HEK293 (cell line): ENCODE data around the gene CDHR5.

Experiments used
- CTCF ChIA-PET: fragments of 350-600 bp; formaldehyde crosslinking; extraction: SDS; loops from one replicate; lab custom pipeline; 2021; ENCODE audit warnings: antibody characterized with exemption; lab: Yijun Ruan, JAX
- POLR2A ChIA-PET: fragments of 300-600 bp; formaldehyde crosslinking; extraction: SDS; loops from one replicate; lab custom pipeline; 2020; ENCODE audit warnings: antibody characterized with exemption, inconsistent platforms; lab: Yijun Ruan, JAX
- H3K27ac ChIP-seq: fragments of 200-500 bp; sonication (Bioruptor generic); 2 replicates; pipeline ENCODE4 v1.5.1; 2014; ENCODE audit warnings: low read depth, low read length, control low read depth, inconsistent platforms; ENCODE audit errors: extremely low read depth
- H3K36me3 ChIP-seq, 2 experiments: fragments of 200-500 bp in 1 of 2; sonication (Bioruptor generic) in 1 of 2; 1 replicate in 1 of 2; 2 replicates in 1 of 2; pipeline ENCODE4 v1.5.1; 2014 to 2017; ENCODE audit warnings: inconsistent platforms in 2 of 2, low read length in 2 of 2; ENCODE audit not compliant: control insufficient read depth in 2 of 2, insufficient read depth in 1 of 2
- H3K4me1 ChIP-seq: fragments of 200-500 bp; sonication (Bioruptor generic); 2 replicates; pipeline ENCODE4 v1.5.1; 2014; ENCODE audit warnings: mild to moderate bottlenecking, low read length, inconsistent platforms; ENCODE audit not compliant: control insufficient read depth, insufficient read depth
- H3K4me3 ChIP-seq: 2 replicates; pipeline ENCODE4 v1.5.1; 2011; ENCODE audit warnings: low read depth, mild to moderate bottlenecking, control low read depth, low read length, moderate library complexity
- H3K9me3 ChIP-seq: fragments of 200-500 bp; sonication (Bioruptor generic); 2 replicates; pipeline ENCODE4 v1.5.1; 2014; ENCODE audit warnings: low read depth, low read length, inconsistent platforms; ENCODE audit not compliant: control insufficient read depth, insufficient read depth
- KLF10 ChIP-seq: fragments of 450-650 bp; IDR thresholded peaks from 2 replicates; pipeline ENCODE4 v1.5.1; 2018; ENCODE audit warnings: missing biosample characterization, mild to moderate bottlenecking, missing genetic modification characterization
- KLF9 ChIP-seq: fragments of 450-650 bp; formaldehyde crosslinking; IDR thresholded peaks from 2 replicates; pipeline ENCODE4 v1.5.1; 2016; ENCODE audit warnings: missing biosample characterization, missing genetic modification characterization, low read depth
- MYNN ChIP-seq: fragments of 450-650 bp; formaldehyde crosslinking; IDR thresholded peaks from 2 replicates; pipeline ENCODE4 v1.5.1; 2016; ENCODE audit warnings: missing biosample characterization, missing genetic modification characterization, borderline replicate concordance
- MZF1 ChIP-seq: fragments of 450-650 bp; formaldehyde crosslinking; IDR thresholded peaks from 2 replicates; pipeline ENCODE4 v1.5.1; 2017; ENCODE audit warnings: missing biosample characterization, missing genetic modification characterization, borderline replicate concordance
- SP3 ChIP-seq: fragments of 450-650 bp; formaldehyde crosslinking; IDR thresholded peaks from 2 replicates; pipeline ENCODE4 v1.5.1; 2016; ENCODE audit warnings: missing biosample characterization, missing genetic modification characterization
- YY1 ChIP-seq: fragments of 450-650 bp; formaldehyde crosslinking; IDR thresholded peaks from 2 replicates; pipeline ENCODE4 v1.5.1; 2018; ENCODE audit warnings: missing biosample characterization, missing genetic modification characterization
- YY2 ChIP-seq: fragments of 450-650 bp; formaldehyde crosslinking; IDR thresholded peaks from 2 replicates; pipeline ENCODE4 v1.5.1; 2016; ENCODE audit warnings: missing biosample characterization, missing genetic modification characterization
- ZNF138 ChIP-seq: fragments of 450-650 bp; formaldehyde crosslinking; IDR thresholded peaks from 2 replicates; pipeline ENCODE4 v1.5.1; 2016; ENCODE audit warnings: missing biosample characterization, missing genetic modification characterization, borderline replicate concordance
- ZNF184 ChIP-seq: fragments of 450-650 bp; IDR thresholded peaks from 2 replicates; pipeline ENCODE4 v1.5.1; 2018; ENCODE audit warnings: missing biosample characterization, mild to moderate bottlenecking, missing genetic modification characterization
- ZNF202 ChIP-seq: fragments of 450-650 bp; formaldehyde crosslinking; IDR thresholded peaks from 2 replicates; pipeline ENCODE4 v1.5.1; 2016; ENCODE audit warnings: missing biosample characterization, missing genetic modification characterization, borderline replicate concordance
- ZNF311 ChIP-seq: fragments of 450-650 bp; formaldehyde crosslinking; IDR thresholded peaks from 2 replicates; pipeline ENCODE4 v1.5.1; 2017; ENCODE audit warnings: missing biosample characterization, missing genetic modification characterization, borderline replicate concordance
- ZNF404 ChIP-seq: fragments of 450-650 bp; formaldehyde crosslinking; IDR thresholded peaks from 2 replicates; pipeline ENCODE4 v1.5.1; 2017; ENCODE audit warnings: missing biosample characterization, missing genetic modification characterization
- ZNF514 ChIP-seq: fragments of 450-650 bp; formaldehyde crosslinking; IDR thresholded peaks from 2 replicates; pipeline ENCODE4 v1.5.1; 2016; ENCODE audit warnings: missing biosample characterization, missing genetic modification characterization
- ZNF610 ChIP-seq: fragments of 450-650 bp; formaldehyde crosslinking; IDR thresholded peaks from 2 replicates; pipeline ENCODE4 v1.5.1; 2016; ENCODE audit warnings: missing biosample characterization, missing genetic modification characterization, borderline replicate concordance
- ZNF623 ChIP-seq: fragments of 450-650 bp; formaldehyde crosslinking; IDR thresholded peaks from 2 replicates; pipeline ENCODE4 v1.5.1; 2016; ENCODE audit warnings: missing biosample characterization, missing genetic modification characterization
- ZNF670 ChIP-seq: fragments of 450-650 bp; formaldehyde crosslinking; IDR thresholded peaks from 2 replicates; pipeline ENCODE4 v1.5.1; 2016; ENCODE audit warnings: missing biosample characterization, missing genetic modification characterization, low read depth
- ZNF791 ChIP-seq: fragments of 450-650 bp; formaldehyde crosslinking; IDR thresholded peaks from 2 replicates; pipeline ENCODE4 v1.5.1; 2016; ENCODE audit warnings: missing biosample characterization, missing genetic modification characterization
- ZSCAN30 ChIP-seq: fragments of 450-650 bp; IDR thresholded peaks from 2 replicates; pipeline ENCODE4 v1.5.1; 2018; ENCODE audit warnings: missing biosample characterization, mild to moderate bottlenecking, missing genetic modification characterization, moderate library complexity
- TF ChIP-seq, protein P1 (sequence below): fragments of 450-650 bp; formaldehyde crosslinking; IDR thresholded peaks from 2 replicates; pipeline ENCODE4 v1.5.1; 2016; ENCODE audit warnings: missing biosample characterization, missing genetic modification characterization
- TF ChIP-seq, protein P2 (sequence below): fragments of 450-650 bp; formaldehyde crosslinking; IDR thresholded peaks from 2 replicates; pipeline ENCODE4 v1.5.1; 2016; ENCODE audit warnings: missing biosample characterization, missing genetic modification characterization, borderline replicate concordance
- TF ChIP-seq, protein P3 (sequence below): fragments of 450-650 bp; formaldehyde crosslinking; IDR thresholded peaks from 2 replicates; pipeline ENCODE4 v1.5.1; 2016; ENCODE audit warnings: missing biosample characterization, missing genetic modification characterization

Gene CDHR5

DNA sequence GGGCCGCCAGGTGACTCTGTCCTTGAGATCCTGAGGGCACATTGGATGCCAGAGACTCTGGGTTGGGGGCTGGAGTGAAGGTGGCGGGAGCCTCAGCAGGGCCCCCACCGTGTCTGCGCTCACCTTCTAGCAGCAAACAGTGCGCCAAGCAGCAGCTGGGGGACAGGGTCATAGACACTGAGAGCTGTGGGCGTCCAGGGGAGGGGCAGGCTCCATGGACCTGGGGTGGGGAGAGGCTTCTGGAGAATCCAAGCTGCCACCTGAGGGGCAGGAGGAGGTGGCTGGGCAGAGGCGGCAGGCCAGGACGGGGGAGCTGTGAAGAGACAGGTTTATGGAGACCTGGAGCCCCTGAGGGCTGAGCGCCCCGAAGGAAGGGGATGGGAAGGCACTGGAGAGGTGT, 40.5 kb downstream of the CDHR5 start (continued):
- TF ChIP-seq ZNF610 (no peak), ZSCAN30 (tag by site-specific recombination) (no peak)
- TF ChIP-seq, protein P1, sequence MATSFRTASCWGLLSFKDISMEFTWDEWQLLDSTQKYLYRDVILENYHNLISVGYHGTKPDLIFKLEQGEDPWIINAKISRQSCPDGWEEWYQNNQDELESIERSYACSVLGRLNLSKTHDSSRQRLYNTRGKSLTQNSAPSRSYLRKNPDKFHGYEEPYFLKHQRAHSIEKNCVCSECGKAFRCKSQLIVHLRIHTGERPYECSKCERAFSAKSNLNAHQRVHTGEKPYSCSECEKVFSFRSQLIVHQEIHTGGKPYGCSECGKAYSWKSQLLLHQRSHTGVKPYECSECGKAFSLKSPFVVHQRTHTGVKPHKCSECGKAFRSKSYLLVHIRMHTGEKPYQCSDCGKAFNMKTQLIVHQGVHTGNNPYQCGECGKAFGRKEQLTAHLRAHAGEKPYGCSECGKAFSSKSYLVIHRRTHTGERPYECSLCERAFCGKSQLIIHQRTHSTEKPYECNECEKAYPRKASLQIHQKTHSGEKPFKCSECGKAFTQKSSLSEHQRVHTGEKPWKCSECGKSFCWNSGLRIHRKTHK (tag by site-specific recombination) = no peak

DNA sequence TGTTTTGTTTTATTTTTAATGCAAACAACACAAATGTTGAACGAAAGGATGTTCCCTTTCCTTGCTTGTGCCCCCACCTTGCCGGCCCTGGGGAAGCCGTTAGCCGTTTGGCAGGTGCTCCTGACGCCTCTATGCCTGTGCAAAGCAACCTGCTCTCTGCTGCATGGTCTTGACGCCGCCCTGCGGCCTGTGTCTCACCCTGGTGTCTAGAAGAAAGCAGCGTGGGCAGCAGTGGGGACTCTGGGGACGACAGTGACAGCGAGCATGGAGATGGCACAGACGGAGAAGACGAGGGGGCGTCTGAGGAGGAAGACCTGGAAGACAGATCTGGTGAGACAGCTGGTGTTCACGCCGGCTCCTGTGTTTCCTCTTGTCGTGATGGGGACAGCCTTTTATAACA, 43.0 kb downstream of the CDHR5 start:
- ChIA-PET CTCF (no interaction called here), POLR2A (no interaction called here)
- Histone ChIP-seq H3K27ac (no peak overlapping the region), H3K36me3 (peaks cover 3 to 70% of the 10 kb centered on the region in 2 experiments; a peak in 2 of 3 replicates), H3K4me3 (no peak overlapping the region), H3K4me1 (peaks cover 5% of the 10 kb centered on the region; the same call in 1 of the 2 replicates), H3K9me3 (no peaks in the 10 kb centered on the region)
- TF ChIP-seq ZNF404 (tag by site-specific recombination) = no peak
- TF ChIP-seq ZNF138 (tag by site-specific recombination) = no peak
- TF ChIP-seq ZNF514 = no peak
- no peak for TF ChIP-seq KLF10 (tag by site-specific recombination)
- no peak for TF ChIP-seq ZNF791 (tag by site-specific recombination)
- no peak for TF ChIP-seq KLF9 (tag by site-specific recombination)
- no peak for TF ChIP-seq ZNF202 (tag by site-specific recombination)
- no peak for TF ChIP-seq ZNF311 (tag by site-specific recombination)
- TF ChIP-seq YY1 (tag by site-specific recombination) = no peak
- no peak for TF ChIP-seq SP3 (tag by site-specific recombination)
- TF ChIP-seq ZNF670 = no peak
- TF ChIP-seq ZNF184 (tag by site-specific recombination) = no peak

DNA sequence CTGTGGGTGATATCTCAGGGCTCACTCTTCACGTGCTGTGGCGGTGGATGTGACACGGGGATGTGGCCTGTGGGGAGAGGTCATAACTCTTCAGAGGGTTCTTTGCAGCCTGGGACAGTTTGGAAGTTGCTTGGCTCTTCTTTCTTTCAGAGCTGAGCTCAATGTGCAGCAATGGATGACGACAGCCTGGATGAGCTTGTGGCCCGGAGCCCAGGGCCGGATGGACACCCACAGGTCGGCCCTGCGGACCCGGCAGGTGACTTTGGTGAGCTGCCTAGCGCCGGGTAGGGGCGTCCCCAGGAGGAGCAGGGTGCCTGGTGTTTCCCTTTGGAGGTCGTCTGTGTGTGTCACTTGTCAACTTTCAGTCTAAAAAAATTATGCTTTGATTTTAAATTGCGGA, 43.4 kb downstream of the CDHR5 start:
- no peak overlapping the region for H3K27ac ChIP-seq
- H3K4me3 ChIP-seq = no peak overlapping the region
- H3K4me1 ChIP-seq = peaks cover 5% of the 10 kb centered on the region; the same call in 1 of the 2 replicates
- ChIA-PET CTCF (no interaction called here), POLR2A (interaction anchor here (0.7 kb wide), 1 partner anchor 14 kb away, joined by 3 read pairs; no protein-coding TSS in a partner anchor)
- TF ChIP-seq ZNF623 (no peak), MZF1 (tag by site-specific recombination) (no peak), ZNF514 (no peak), YY2 (tag by site-specific recombination) (no peak), MYNN (tag by site-specific recombination) (no peak)
- TF ChIP-seq, protein P2, sequence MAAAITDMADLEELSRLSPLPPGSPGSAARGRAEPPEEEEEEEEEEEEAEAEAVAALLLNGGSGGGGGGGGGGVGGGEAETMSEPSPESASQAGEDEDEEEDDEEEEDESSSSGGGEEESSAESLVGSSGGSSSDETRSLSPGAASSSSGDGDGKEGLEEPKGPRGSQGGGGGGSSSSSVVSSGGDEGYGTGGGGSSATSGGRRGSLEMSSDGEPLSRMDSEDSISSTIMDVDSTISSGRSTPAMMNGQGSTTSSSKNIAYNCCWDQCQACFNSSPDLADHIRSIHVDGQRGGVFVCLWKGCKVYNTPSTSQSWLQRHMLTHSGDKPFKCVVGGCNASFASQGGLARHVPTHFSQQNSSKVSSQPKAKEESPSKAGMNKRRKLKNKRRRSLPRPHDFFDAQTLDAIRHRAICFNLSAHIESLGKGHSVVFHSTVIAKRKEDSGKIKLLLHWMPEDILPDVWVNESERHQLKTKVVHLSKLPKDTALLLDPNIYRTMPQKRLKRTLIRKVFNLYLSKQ (tag by site-specific recombination) = no peak
- TF ChIP-seq, protein P3, sequence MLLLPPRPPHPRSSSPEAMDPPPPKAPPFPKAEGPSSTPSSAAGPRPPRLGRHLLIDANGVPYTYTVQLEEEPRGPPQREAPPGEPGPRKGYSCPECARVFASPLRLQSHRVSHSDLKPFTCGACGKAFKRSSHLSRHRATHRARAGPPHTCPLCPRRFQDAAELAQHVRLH (tag by site-specific recombination) = no peak
- H3K36me3 ChIP-seq = peaks cover 3 to 66% of the 10 kb centered on the region in 2 experiments; a peak in 2 of 3 replicates
- no peaks in the 10 kb centered on the region for H3K9me3 ChIP-seq
